Measurements from ENCODE around the gene PPP2R5C.

The PPP2R5C gene

DNA sequence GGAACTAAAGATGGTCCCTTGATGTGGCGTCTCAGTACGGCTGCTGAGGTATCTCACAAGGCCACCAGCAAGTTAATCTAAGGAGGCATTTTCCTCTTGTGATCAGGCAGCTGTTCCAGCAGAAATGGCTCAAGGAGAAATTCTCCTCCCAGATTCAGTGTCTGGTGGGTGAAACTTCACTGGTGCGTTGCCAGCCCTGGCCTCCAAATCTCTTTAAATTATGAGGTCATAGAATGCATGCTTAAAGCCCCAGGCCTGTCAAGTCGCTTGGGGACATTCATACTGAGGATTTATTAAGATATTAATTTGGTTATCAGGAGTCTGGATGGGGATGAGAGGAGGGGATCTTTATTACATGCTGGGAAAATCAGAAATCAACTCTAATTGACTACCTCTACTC, 72.9 kb downstream of the PPP2R5C start:
- Histone ChIP-seq H2AFZ (ENCODE audit: low read depth) (no peak overlapping the region), H3K79me2 (ENCODE audit: insufficient read depth, low read depth) (peaks cover 65% of the 10 kb centered on the region), H3K4me3 (IDR thresholded peaks at IDR 0.05; ENCODE audit: insufficient read depth, low read depth, low read length) (no peak overlapping the region), H3K36me3 (ENCODE audit: insufficient read depth) (no peaks in the 10 kb centered on the region), H3K9ac (no peak overlapping the region), H3K4me2 (no peak overlapping the region), H3K4me1 (ENCODE audit: low read depth, poor library complexity, severe bottlenecking) (peaks cover 38% of the 10 kb centered on the region), H4K20me1 (ENCODE audit: insufficient read depth) (0 out of 2 replicates have a peak, but pooled peaks cover 6% of the 10 kb centered on the region), H3K27ac (no peak overlapping the region), H3K27me3 (ENCODE audit: insufficient read depth, low read depth) (no peaks in the 10 kb centered on the region)
- TF ChIP-seq, protein P1, sequence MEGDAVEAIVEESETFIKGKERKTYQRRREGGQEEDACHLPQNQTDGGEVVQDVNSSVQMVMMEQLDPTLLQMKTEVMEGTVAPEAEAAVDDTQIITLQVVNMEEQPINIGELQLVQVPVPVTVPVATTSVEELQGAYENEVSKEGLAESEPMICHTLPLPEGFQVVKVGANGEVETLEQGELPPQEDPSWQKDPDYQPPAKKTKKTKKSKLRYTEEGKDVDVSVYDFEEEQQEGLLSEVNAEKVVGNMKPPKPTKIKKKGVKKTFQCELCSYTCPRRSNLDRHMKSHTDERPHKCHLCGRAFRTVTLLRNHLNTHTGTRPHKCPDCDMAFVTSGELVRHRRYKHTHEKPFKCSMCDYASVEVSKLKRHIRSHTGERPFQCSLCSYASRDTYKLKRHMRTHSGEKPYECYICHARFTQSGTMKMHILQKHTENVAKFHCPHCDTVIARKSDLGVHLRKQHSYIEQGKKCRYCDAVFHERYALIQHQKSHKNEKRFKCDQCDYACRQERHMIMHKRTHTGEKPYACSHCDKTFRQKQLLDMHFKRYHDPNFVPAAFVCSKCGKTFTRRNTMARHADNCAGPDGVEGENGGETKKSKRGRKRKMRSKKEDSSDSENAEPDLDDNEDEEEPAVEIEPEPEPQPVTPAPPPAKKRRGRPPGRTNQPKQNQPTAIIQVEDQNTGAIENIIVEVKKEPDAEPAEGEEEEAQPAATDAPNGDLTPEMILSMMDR (conservative IDR thresholded peaks at IDR 0.05; ENCODE audit: low read depth, low read length), result no peak

DNA sequence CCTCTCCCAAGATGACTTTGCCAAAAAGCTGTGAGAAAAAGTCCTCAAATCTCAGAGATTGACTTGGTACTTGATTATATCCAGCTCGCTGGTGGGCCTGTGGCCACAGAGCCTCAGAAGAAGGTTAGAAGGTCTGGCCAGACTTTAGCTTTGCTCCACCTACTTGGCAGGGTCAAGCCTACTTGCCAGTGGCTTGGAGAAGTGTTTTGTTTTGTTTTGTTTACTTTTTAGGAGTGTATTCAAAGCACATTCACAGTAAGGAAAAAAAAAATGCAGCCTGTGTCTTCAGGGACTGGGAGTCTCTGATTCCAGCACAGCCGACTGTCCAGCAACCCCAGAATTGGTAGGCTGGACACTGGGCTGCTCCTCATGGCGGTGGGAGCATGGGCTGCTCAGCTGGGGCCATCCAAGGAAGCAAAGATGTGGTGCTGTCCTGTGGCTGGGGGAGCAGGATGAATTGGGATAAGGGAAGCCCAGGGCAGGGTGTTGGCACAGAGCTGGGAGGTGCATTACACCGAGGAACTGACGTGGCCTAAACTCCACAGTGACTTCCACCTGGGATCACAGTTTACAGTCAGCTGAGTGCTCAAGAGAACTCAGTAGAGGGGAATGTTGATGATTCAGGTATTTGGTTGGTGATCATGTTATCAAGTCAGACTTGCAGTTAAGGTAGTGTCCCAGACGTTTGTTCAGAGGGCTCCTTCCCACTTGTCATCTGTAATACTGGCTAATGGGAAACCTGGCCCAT, 73.5 kb downstream of the PPP2R5C start:
- H3K27me3 ChIP-seq (ENCODE audit: insufficient read depth, low read depth), result no peaks in the 10 kb centered on the region
- H4K20me1 ChIP-seq (ENCODE audit: insufficient read depth), result peaks cover 9% of the 10 kb centered on the region; the same call in 1 of the 2 replicates
- H3K4me2 ChIP-seq, result no peak overlapping the region
- H2AFZ ChIP-seq (ENCODE audit: low read depth), result no peak overlapping the region
- TF ChIP-seq, protein P1 (conservative IDR thresholded peaks at IDR 0.05; ENCODE audit: low read depth, low read length), result no peak
- H3K36me3 ChIP-seq (ENCODE audit: insufficient read depth), result no peaks in the 10 kb centered on the region
- H3K79me2 ChIP-seq (ENCODE audit: insufficient read depth, low read depth), result peaks cover 64% of the 10 kb centered on the region
- no peak overlapping the region for H3K9ac ChIP-seq
- peaks cover 34% of the 10 kb centered on the region for H3K4me1 ChIP-seq (ENCODE audit: low read depth, poor library complexity, severe bottlenecking)
- no peak overlapping the region for H3K27ac ChIP-seq
- no peak overlapping the region for H3K4me3 ChIP-seq (IDR thresholded peaks at IDR 0.05; ENCODE audit: insufficient read depth, low read depth, low read length)

DNA sequence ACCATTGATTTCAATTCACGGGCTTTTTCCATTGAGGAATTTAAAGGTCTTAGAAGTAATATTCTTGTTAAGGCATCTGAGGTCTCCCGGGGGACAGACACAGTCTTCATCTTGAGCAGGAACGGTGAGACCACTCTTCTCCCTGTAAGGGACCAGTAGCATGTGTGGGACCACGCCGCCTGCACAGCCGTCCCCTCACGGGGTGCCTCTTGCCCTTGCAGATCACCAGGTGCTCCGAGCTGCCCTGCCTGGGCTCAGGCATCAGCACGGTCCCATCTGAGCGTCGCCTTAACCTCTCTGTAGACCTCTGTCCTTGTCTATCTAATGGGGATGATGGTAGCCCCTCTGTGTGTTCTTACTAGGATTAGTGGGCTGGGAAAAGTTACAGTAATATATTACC, 74.1 kb downstream of the PPP2R5C start:
- H3K9ac ChIP-seq, result no peak overlapping the region
- peaks cover 9% of the 10 kb centered on the region; the same call in 1 of the 2 replicates for H4K20me1 ChIP-seq (ENCODE audit: insufficient read depth)
- TF ChIP-seq, protein P1 (conservative IDR thresholded peaks at IDR 0.05; ENCODE audit: low read depth, low read length), result no peak
- H3K36me3 ChIP-seq (ENCODE audit: insufficient read depth), result no peaks in the 10 kb centered on the region
- H2AFZ ChIP-seq (ENCODE audit: low read depth), result no peak overlapping the region
- H3K4me1 ChIP-seq (ENCODE audit: low read depth, poor library complexity, severe bottlenecking), result peaks cover 28% of the 10 kb centered on the region
- no peak overlapping the region for H3K27ac ChIP-seq
- H3K4me3 ChIP-seq (IDR thresholded peaks at IDR 0.05; ENCODE audit: insufficient read depth, low read depth, low read length), result no peak overlapping the region
- no peaks in the 10 kb centered on the region for H3K27me3 ChIP-seq (ENCODE audit: insufficient read depth, low read depth)
- no peak overlapping the region for H3K4me2 ChIP-seq
- H3K79me2 ChIP-seq (ENCODE audit: insufficient read depth, low read depth), result peaks cover 64% of the 10 kb centered on the region

DNA sequence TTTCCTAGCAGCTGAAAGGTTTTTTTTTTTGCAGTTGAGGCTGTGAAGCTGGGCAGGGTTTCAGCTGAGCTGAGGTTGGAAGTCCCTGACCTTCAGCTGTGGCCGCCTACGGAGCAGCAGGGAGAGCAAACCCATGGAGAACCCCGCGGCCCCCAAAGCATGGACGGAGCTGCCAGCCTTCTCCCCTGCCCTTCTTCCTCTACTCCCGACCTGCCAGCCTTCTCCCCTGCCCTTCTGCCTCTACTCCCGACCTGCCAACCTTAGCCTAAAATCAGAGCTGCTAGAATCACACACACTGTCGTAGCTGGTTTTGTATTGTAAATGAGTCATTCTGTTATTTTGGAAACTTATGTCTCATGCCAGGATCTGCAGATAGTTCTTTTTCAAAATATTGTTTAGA, 74.6 kb downstream of the PPP2R5C start:
- Histone ChIP-seq H3K79me2 (ENCODE audit: insufficient read depth, low read depth) (peaks cover 65% of the 10 kb centered on the region), H3K36me3 (ENCODE audit: insufficient read depth) (no peaks in the 10 kb centered on the region), H3K27me3 (ENCODE audit: insufficient read depth, low read depth) (no peaks in the 10 kb centered on the region), H3K4me2 (no peak overlapping the region), H3K27ac (no peak overlapping the region), H3K9ac (no peak overlapping the region), H4K20me1 (ENCODE audit: insufficient read depth) (peaks cover 9% of the 10 kb centered on the region; the same call in 1 of the 2 replicates), H3K4me1 (ENCODE audit: low read depth, poor library complexity, severe bottlenecking) (peaks cover 22% of the 10 kb centered on the region), H3K4me3 (IDR thresholded peaks at IDR 0.05; ENCODE audit: insufficient read depth, low read depth, low read length) (no peak overlapping the region), H2AFZ (ENCODE audit: low read depth) (no peak overlapping the region)
- TF ChIP-seq, protein P1 (conservative IDR thresholded peaks at IDR 0.05; ENCODE audit: low read depth, low read length), result no peak
